Epithelial cell of proximal tubule (primary cell): ENCODE data around the gene CNOT2. TPM values are rescaled to one million over a fixed set of nuclear protein-coding genes. Genes with fewer than 3 reads are reported as not detected.
A peak's percentile ranks its signal among the peaks of the same experiment; 100 is the strongest.

ENCODE experiments used
- DNase-seq: peaks from one replicate; pipeline ENCODE4 v3.0.0-alpha.2; 2011; ENCODE audit warnings: low read depth
- H3K4me3 ChIP-seq: 2 replicates; pipeline ENCODE4 v1.5.1; 2011; ENCODE audit warnings: low read depth, mild to moderate bottlenecking, low read length
- total RNA-seq: library from RNA; depleted of rRNA; stranded (reverse); fragments of >200 nt; gene quantifications from 2 replicates; pipeline ENCODE4 v1.2.3, GENCODE V29; 2015
- TF ChIP-seq, protein P1 (sequence below): conservative IDR thresholded peaks from 2 replicates; pipeline ENCODE4 v1.5.1; 2012; ENCODE audit warnings: low read depth, mild to moderate bottlenecking, low read length

CNOT2 gene
- total RNA-seq, 1 donor from 2014 or later: 62.6 TPM

- H3K4me3 ChIP-seq: no peak overlapping the region
- DNase-seq: no peak
- TF ChIP-seq, protein P1, sequence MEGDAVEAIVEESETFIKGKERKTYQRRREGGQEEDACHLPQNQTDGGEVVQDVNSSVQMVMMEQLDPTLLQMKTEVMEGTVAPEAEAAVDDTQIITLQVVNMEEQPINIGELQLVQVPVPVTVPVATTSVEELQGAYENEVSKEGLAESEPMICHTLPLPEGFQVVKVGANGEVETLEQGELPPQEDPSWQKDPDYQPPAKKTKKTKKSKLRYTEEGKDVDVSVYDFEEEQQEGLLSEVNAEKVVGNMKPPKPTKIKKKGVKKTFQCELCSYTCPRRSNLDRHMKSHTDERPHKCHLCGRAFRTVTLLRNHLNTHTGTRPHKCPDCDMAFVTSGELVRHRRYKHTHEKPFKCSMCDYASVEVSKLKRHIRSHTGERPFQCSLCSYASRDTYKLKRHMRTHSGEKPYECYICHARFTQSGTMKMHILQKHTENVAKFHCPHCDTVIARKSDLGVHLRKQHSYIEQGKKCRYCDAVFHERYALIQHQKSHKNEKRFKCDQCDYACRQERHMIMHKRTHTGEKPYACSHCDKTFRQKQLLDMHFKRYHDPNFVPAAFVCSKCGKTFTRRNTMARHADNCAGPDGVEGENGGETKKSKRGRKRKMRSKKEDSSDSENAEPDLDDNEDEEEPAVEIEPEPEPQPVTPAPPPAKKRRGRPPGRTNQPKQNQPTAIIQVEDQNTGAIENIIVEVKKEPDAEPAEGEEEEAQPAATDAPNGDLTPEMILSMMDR: no peak
These were observed 156.9 kb downstream of the CNOT2 start for GRCh38 chr12:70400124-70400523.

GRCh38 chr12:70402597-70402996 lies 159.4 kb downstream of the CNOT2 start:
- H3K4me3 ChIP-seq: no peak overlapping the region
- DNase-seq: no peak
- TF ChIP-seq, protein P1: peak; percentile 29

DNA sequence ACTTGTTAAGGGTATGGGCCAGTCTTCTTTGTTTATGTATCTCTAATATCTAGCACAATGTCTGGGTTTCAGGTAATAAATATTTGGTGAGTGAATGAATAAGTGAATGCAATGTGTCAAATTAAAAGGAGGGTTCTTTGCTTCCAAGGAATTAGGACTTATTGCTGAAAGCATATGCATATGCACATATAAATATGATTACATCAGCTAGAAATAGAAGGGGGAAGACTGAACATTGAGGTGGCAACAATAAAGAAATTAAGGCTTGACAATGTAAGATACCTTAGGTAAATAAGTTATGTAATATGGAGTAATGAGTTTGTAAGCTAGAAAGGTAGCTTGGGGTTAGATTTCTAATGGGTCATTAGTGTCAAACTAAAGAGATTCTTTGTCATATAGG lies 160.6 kb downstream of the CNOT2 start:
- H3K4me3 ChIP-seq: no peak overlapping the region
- DNase-seq: no peak
- TF ChIP-seq, protein P1: no peak

Other genes starting within 250 kb of the CNOT2 start
- gene KCNMB4, start 122.9 kb downstream of the CNOT2 start, total RNA-seq: 0.51 and 0.98 TPM in 2 replicates